Chondrocyte (in vitro differentiated cells): ENCODE measurements around the gene CLDN1. TPM values are rescaled to one million over a fixed set of nuclear protein-coding genes. Genes with fewer than 3 reads are reported as not detected.

Experiments used
- DNase-seq: peaks from one replicate; pipeline ENCODE4 v3.0.0; 2021; ENCODE audit warnings: mixed read lengths, low spot score
- H3K27ac Mint-ChIP-seq: one replicate; pipeline ENCODE4 v1.8.0; 2021; ENCODE audit warnings: mild to moderate bottlenecking, moderate library complexity, mixed read lengths; ENCODE audit not compliant: unreplicated experiment
- H3K27me3 Mint-ChIP-seq: 2 replicates; pipeline ENCODE4 v1.8.0; 2021; ENCODE audit warnings: low read depth, mixed read lengths
- H3K36me3 Mint-ChIP-seq: 2 replicates; pipeline ENCODE4 v1.8.0; 2021; ENCODE audit warnings: low read depth, mixed read lengths
- H3K4me1 Mint-ChIP-seq: 2 replicates; pipeline ENCODE4 v1.8.0; 2021; ENCODE audit warnings: low read depth, mild to moderate bottlenecking, mixed read lengths
- H3K4me3 Mint-ChIP-seq: one replicate; pipeline ENCODE4 v1.8.0; 2021; ENCODE audit warnings: mild to moderate bottlenecking, moderate library complexity, mixed read lengths; ENCODE audit not compliant: unreplicated experiment
- H3K9me3 Mint-ChIP-seq: 2 replicates; pipeline ENCODE4 v1.8.0; 2021; ENCODE audit warnings: low read depth, mixed read lengths
- total RNA-seq: library from RNA; stranded (reverse); gene quantifications from 3 replicates; pipeline ENCODE4 v1.2.1, GENCODE V29; 2021
- TF ChIP-seq, protein P1 (sequence below): fragments of 200-600 bp; sonication (generic); IDR thresholded peaks from 2 replicates; pipeline ENCODE4 v1.5.0; 2021; ENCODE audit warnings: antibody characterized with exemption, mild to moderate bottlenecking, moderate library complexity

Gene CLDN1
- total RNA-seq, 1 donor from 2014 or later = 13.1 TPM

DNA sequence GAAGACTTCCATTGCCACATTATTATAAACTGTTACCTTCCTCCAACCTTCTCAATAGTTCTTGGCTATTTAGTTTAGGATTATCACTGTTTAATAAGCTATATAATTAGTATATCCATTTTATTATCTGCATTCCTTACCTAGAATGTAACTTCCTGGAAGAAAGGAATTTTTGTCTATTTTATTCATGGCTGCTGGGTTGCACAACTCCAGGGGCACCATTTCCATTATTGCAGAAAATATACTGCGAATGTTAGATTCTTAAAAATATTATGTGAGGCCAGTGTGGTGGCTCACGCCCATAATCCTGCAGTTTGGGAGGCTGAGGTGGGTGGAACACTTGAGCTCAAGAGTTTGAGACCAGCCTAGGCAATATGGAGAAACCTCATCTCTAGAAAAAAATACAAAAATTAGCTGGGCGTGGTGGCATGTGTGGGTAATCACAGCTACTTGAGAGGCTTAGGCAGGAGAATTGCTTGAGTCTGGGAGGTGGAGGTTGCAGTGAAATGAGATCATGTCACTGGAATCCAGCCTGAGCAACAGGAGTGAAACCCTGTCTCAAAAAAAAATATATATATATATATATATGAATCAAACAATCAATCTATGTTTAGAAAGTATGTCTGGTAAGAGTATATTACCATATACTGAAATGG lies 19.9 kb downstream of the CLDN1 start:
- H3K27me3 Mint-ChIP-seq = no peaks in the 10 kb centered on the region
- no peaks in the 10 kb centered on the region for H3K9me3 Mint-ChIP-seq
- TF ChIP-seq, protein P1, sequence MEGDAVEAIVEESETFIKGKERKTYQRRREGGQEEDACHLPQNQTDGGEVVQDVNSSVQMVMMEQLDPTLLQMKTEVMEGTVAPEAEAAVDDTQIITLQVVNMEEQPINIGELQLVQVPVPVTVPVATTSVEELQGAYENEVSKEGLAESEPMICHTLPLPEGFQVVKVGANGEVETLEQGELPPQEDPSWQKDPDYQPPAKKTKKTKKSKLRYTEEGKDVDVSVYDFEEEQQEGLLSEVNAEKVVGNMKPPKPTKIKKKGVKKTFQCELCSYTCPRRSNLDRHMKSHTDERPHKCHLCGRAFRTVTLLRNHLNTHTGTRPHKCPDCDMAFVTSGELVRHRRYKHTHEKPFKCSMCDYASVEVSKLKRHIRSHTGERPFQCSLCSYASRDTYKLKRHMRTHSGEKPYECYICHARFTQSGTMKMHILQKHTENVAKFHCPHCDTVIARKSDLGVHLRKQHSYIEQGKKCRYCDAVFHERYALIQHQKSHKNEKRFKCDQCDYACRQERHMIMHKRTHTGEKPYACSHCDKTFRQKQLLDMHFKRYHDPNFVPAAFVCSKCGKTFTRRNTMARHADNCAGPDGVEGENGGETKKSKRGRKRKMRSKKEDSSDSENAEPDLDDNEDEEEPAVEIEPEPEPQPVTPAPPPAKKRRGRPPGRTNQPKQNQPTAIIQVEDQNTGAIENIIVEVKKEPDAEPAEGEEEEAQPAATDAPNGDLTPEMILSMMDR = no peak
- no peaks in the 10 kb centered on the region for H3K36me3 Mint-ChIP-seq
- peaks cover 27% of the 10 kb centered on the region for H3K4me1 Mint-ChIP-seq
- DNase-seq = no peak
- H3K27ac Mint-ChIP-seq = peak overlapping the region; percentile 64
- H3K4me3 Mint-ChIP-seq = no peak overlapping the region

DNA sequence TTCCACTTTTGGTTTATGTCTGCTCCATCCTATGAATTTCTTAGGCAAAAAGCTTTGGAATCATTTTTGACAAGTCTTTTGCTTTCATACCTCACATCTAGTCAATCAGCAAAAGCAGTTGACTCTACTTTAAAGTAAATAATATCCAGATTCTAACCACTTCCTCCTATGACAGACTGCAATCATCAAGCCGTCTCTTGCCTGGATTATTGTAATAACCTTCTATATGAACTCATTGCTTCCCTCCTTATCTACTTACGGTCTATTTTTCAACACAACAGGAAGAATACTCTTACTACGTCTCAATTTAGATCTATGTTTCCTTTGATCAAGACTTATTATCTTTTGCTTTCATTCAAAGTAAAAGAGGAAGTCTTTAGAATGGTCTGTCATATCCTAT lies 20.7 kb downstream of the CLDN1 start:
- DNase-seq = no peak
- Mint-ChIP-seq H3K4me3 (no peak overlapping the region), H3K36me3 (no peaks in the 10 kb centered on the region), H3K27me3 (no peaks in the 10 kb centered on the region), H3K9me3 (no peaks in the 10 kb centered on the region), H3K4me1 (peaks cover 25% of the 10 kb centered on the region), H3K27ac (peak overlapping the region; percentile 57)
- TF ChIP-seq, protein P1 = no peak

DNA sequence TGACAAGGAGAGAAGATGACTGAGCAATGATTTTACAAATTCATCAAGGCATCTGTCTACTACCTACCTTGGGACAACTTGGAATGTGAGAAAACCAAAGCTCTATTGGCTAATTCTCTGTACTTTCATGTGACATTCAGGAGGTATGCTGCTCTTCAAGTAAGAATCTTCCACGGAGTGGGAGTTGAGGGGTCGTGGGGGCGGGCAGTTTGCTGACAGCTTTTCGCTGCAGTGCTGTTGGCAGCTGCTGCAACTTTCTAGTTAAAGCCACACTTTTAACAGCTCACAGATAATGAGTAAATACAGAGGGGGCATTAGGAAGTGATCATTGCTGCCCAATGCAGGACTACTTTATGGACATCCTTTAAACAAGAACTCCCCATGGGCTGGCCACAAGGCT lies 22.3 kb downstream of the CLDN1 start:
- H3K9me3 Mint-ChIP-seq = no peaks in the 10 kb centered on the region
- TF ChIP-seq, protein P1 = no peak
- H3K4me3 Mint-ChIP-seq = no peak overlapping the region
- no peak for DNase-seq
- H3K36me3 Mint-ChIP-seq = no peaks in the 10 kb centered on the region
- H3K27me3 Mint-ChIP-seq = no peaks in the 10 kb centered on the region
- H3K27ac Mint-ChIP-seq = no peak overlapping the region
- peaks cover 22% of the 10 kb centered on the region for H3K4me1 Mint-ChIP-seq

DNA sequence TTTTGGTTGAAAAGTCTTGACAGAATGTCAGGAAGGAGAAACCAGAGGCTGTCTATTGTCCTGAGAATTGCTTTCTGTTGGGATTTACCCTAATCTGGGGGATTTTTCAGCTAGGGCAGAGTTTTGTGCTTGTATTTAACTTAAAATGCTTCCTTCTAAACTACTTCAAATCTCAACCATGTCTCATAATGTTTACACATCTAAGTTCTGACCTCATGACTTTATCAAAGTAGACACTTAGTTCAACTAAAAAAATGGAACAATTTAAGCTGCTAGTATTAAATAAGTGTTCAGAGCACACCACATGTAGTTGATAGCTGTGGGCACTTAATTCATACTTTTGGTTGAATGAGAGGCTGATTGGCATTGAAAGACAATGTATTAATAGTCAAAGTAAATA lies 28.2 kb downstream of the CLDN1 start:
- H3K9me3 Mint-ChIP-seq = peaks cover 14% of the 10 kb centered on the region
- H3K4me3 Mint-ChIP-seq = no peak overlapping the region
- no peak overlapping the region for H3K27ac Mint-ChIP-seq
- TF ChIP-seq, protein P1 = no peak
- DNase-seq = no peak
- H3K4me1 Mint-ChIP-seq = no peaks in the 10 kb centered on the region
- no peaks in the 10 kb centered on the region for H3K27me3 Mint-ChIP-seq
- no peaks in the 10 kb centered on the region for H3K36me3 Mint-ChIP-seq

DNA sequence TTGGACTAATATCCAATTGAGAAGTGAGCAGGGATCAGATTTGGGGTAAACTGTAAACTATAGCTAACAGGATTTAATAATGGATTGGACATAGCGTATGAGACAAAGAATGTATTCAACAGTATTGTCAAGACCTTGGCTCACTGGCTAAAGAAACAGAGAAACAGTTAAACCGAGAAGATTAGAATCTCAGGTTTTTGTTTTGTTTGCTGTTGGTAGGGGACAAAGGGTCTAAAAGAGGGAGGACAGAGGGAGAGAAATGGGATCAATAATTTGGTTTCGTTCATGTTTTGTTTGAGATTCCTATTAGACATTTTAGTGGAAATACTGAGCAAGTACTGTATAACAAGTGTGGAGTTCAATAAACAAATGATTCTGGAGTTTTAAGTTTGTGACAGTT lies 28.6 kb downstream of the CLDN1 start:
- no peaks in the 10 kb centered on the region for H3K27me3 Mint-ChIP-seq
- TF ChIP-seq, protein P1 = no peak
- H3K4me3 Mint-ChIP-seq = no peak overlapping the region
- DNase-seq = no peak
- H3K9me3 Mint-ChIP-seq = peaks cover 14% of the 10 kb centered on the region
- peaks cover 3% of the 10 kb centered on the region for H3K4me1 Mint-ChIP-seq
- H3K36me3 Mint-ChIP-seq = no peaks in the 10 kb centered on the region
- no peak overlapping the region for H3K27ac Mint-ChIP-seq
